Mucosa of rectum (tissue), 2 donors: ENCODE results near the gene ADAM22.
"Not testable (repeated sequence)": the region's sequence is repeated elsewhere in the genome, so short reads cannot be mapped to it uniquely, and the experiment has no call there.

Source experiments
- H3K27ac ChIP-seq, 2 donors: one replicate each; pipeline ENCODE4 v1.7.0; 2013; ENCODE audit warnings: inconsistent platforms in 2 of 2, low read depth in 2 of 2, low read length in 2 of 2
- H3K27me3 ChIP-seq, 2 donors: one replicate each; pipeline ENCODE4 v1.7.0; 2013; ENCODE audit warnings: low read length in 2 of 2; ENCODE audit not compliant: control insufficient read depth in 2 of 2, insufficient read depth in 2 of 2
- H3K36me3 ChIP-seq, 2 donors: one replicate each; pipeline ENCODE4 v1.7.0; 2013; ENCODE audit warnings: low read length in 2 of 2; ENCODE audit not compliant: control insufficient read depth in 2 of 2, insufficient read depth in 2 of 2
- H3K4me1 ChIP-seq, 2 donors: one replicate each; pipeline ENCODE4 v1.7.0; 2013; ENCODE audit warnings: low read length in 2 of 2, mild to moderate bottlenecking in 1 of 2; ENCODE audit not compliant: control insufficient read depth in 2 of 2, insufficient read depth in 2 of 2
- H3K4me3 ChIP-seq, 2 donors: one replicate each; pipeline ENCODE4 v1.7.0; 2013; ENCODE audit warnings: low read length in 2 of 2
- H3K9ac ChIP-seq, 2 donors: one replicate each; pipeline ENCODE4 v1.7.0; 2013; ENCODE audit warnings: low read length in 2 of 2, low read depth in 1 of 2, mild to moderate bottlenecking in 1 of 2
- H3K9me3 ChIP-seq, 2 donors: one replicate each; pipeline ENCODE4 v1.7.0; 2013; ENCODE audit warnings: low read length in 2 of 2; ENCODE audit not compliant: control insufficient read depth in 2 of 2
- donor health status: healthy.
- donor health status: Normal muscosa, but diverticular disease.

The ADAM22 gene

DNA sequence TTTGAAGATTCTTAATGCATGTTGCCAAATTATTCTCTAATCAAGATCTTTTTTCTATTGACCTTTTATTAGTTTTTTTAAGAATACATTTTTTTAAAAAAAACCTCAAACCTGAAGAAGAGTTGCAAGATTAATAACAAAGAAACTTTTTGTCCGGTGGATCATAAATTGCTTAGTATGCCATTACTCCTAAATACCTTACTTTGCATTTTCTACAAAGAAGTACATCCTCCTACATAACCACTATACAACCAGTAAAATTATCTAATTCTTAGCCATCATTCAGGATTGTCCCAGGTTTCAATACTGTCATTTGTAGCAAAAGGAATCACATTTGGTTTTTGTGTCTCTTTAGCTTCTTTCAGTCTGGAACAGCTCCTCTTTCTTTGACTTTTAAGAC lies 207.9 kb downstream of the ADAM22 start:
- H3K27me3 ChIP-seq, result no peaks in the 10 kb centered on the region
- no peak overlapping the region for H3K9ac ChIP-seq
- H3K4me3 ChIP-seq, result no peak overlapping the region
- peaks cover 0 to 6% of the 10 kb centered on the region in 2 donors for H3K4me1 ChIP-seq
- H3K36me3 ChIP-seq, result no peaks in the 10 kb centered on the region
- H3K9me3 ChIP-seq, result no peaks in the 10 kb centered on the region
- H3K27ac ChIP-seq, result no peak overlapping the region

GRCh38 chr7:88146616-88147015 lies 212.6 kb downstream of the ADAM22 start:
- Histone ChIP-seq H3K4me3 (no peak overlapping the region), H3K9ac (no peak overlapping the region), H3K27ac (no peak overlapping the region), H3K4me1 (no peaks in the 10 kb centered on the region), H3K36me3 (no peaks in the 10 kb centered on the region), H3K27me3 (no peaks in the 10 kb centered on the region), H3K9me3 (no peaks in the 10 kb centered on the region)

DNA sequence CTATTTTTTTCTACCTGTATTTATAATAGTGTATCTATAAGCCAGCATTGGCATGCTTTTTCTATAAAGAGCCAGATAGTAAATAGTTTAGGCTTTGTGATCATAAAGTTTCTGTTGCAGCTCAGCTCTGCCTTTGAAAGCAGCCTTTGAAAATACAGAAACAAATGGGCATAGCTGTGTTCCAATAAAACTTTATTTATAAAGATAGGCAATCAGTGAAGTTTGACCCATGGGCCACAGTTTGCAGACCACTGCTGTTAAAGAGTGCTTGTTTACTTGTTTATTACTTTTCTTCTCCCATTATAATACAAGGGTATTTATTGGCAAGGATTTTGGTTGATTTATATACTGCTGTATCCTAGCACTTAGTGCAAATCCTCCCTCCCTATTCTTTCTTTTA lies 213.3 kb downstream of the ADAM22 start:
- H3K27me3 ChIP-seq, result no peaks in the 10 kb centered on the region
- no peaks in the 10 kb centered on the region for H3K36me3 ChIP-seq
- H3K9ac ChIP-seq, result no peak overlapping the region
- H3K27ac ChIP-seq, result no peak overlapping the region
- H3K4me3 ChIP-seq, result no peak overlapping the region
- H3K4me1 ChIP-seq, result no peaks in the 10 kb centered on the region
- H3K9me3 ChIP-seq, result no peaks in the 10 kb centered on the region

DNA sequence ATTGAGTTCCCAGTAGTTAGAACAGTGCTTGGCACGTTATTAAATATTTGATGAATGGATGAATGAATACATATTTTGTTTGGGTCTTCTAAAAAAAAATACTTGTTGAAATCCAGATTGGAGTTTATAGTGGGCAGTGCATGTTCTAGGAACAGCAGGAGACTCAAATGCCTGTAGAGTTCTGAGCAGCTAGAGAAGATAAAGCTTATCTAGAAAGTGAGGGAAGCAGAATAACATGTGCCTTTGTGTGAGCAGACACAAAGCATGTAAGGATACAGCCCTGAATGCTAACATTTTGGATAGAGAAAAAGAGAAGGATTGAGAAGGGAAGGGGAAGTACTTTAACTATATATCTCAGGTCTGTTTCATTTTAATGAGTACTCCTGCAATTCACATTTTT lies 213.9 kb downstream of the ADAM22 start:
- H3K27ac ChIP-seq, result no peak overlapping the region
- no peaks in the 10 kb centered on the region for H3K36me3 ChIP-seq
- H3K4me1 ChIP-seq, result no peaks in the 10 kb centered on the region
- H3K4me3 ChIP-seq, result no peak overlapping the region
- no peak overlapping the region for H3K9ac ChIP-seq
- H3K9me3 ChIP-seq, result no peaks in the 10 kb centered on the region
- H3K27me3 ChIP-seq, result no peaks in the 10 kb centered on the region

GRCh38 chr7:88150033-88150432 lies 216.0 kb downstream of the ADAM22 start:
- H3K36me3 ChIP-seq, result no peaks in the 10 kb centered on the region
- H3K9me3 ChIP-seq, result no peaks in the 10 kb centered on the region
- H3K27ac ChIP-seq, result no peak overlapping the region
- no peaks in the 10 kb centered on the region for H3K27me3 ChIP-seq
- H3K4me3 ChIP-seq, result no peak overlapping the region
- no peak overlapping the region for H3K9ac ChIP-seq
- H3K4me1 ChIP-seq, result no peaks in the 10 kb centered on the region

GRCh38 chr7:88151119-88151790 lies 217.2 kb downstream of the ADAM22 start:
- no peak overlapping the region for H3K9ac ChIP-seq
- H3K27me3 ChIP-seq, result no peaks in the 10 kb centered on the region
- no peaks in the 10 kb centered on the region for H3K9me3 ChIP-seq
- H3K36me3 ChIP-seq, result no peaks in the 10 kb centered on the region
- H3K27ac ChIP-seq, result no peak overlapping the region
- H3K4me1 ChIP-seq, result no peaks in the 10 kb centered on the region
- no peak overlapping the region for H3K4me3 ChIP-seq

GRCh38 chr7:88153378-88153777 lies 219.3 kb downstream of the ADAM22 start:
- Histone ChIP-seq H3K4me1 (no peaks in the 10 kb centered on the region), H3K36me3 (no peaks in the 10 kb centered on the region), H3K9ac (no peak overlapping the region), H3K4me3 (no peak overlapping the region), H3K9me3 (no peaks in the 10 kb centered on the region), H3K27ac (no peak overlapping the region), H3K27me3 (no peaks in the 10 kb centered on the region)

GRCh38 chr7:88155756-88156155 lies 221.7 kb downstream of the ADAM22 start:
- H3K9ac ChIP-seq, result no peak overlapping the region
- no peak overlapping the region for H3K4me3 ChIP-seq
- no peaks in the 10 kb centered on the region for H3K4me1 ChIP-seq
- no peaks in the 10 kb centered on the region for H3K27me3 ChIP-seq
- H3K27ac ChIP-seq, result no peak overlapping the region
- H3K36me3 ChIP-seq, result no peaks in the 10 kb centered on the region
- H3K9me3 ChIP-seq, result no peaks in the 10 kb centered on the region

GRCh38 chr7:88156356-88156755 lies 222.3 kb downstream of the ADAM22 start:
- Histone ChIP-seq H3K27me3 (no peaks in the 10 kb centered on the region), H3K4me3 (no peak overlapping the region), H3K9me3 (no peaks in the 10 kb centered on the region), H3K36me3 (no peaks in the 10 kb centered on the region), H3K27ac (no peak overlapping the region), H3K4me1 (no peaks in the 10 kb centered on the region), H3K9ac (no peak overlapping the region)

DNA sequence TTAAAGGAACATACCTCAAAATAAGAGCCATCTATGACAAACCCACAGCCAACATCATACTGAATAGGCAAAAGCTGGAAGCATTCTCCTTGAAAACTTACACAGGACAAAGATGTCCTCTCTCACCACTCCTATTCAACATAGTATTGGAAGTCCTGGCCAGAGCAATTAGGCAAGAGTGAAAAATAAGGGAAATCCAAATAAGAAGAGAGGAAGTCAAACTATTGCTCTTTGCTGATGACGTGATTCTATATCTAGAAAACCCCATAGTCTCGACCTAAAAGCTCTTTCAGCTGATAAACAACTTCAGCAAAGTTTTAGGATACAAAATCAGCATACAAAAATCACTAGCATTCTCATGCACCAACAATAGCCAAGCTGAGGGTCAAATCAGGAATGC lies 225.7 kb downstream of the ADAM22 start:
- H3K9me3 ChIP-seq, H3K4me3 ChIP-seq, H3K27ac ChIP-seq: not testable (repeated sequence)

DNA sequence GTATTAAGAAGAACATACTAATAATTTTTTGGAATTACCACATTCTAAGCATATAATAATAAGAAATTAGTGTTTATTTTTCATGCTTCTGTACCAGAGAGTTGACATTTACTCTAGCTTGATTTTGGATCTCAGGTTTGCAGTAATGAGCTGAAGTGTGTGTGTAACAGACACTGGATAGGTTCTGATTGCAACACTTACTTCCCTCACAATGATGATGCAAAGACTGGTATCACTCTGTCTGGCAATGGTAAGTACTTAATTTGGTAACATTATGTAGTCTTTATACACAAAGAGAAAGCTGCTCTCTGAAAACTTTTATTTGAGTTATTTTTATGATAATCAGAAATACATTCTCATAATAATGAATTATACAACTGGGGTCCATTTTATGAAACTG lies 231.6 kb downstream of the ADAM22 start:
- H3K27me3 ChIP-seq, result no peaks in the 10 kb centered on the region

More for the DNA sequence above, 225.7 kb downstream of the ADAM22 start:
- not testable (repeated sequence) for H3K9ac ChIP-seq, H3K4me1 ChIP-seq, H3K27me3 ChIP-seq, H3K36me3 ChIP-seq

More for the DNA sequence above, 231.6 kb downstream of the ADAM22 start:
- Histone ChIP-seq H3K9ac (no peak overlapping the region), H3K36me3 (no peaks in the 10 kb centered on the region), H3K27ac (no peak overlapping the region), H3K4me3 (no peak overlapping the region), H3K4me1 (no peaks in the 10 kb centered on the region), H3K9me3 (no peaks in the 10 kb centered on the region)
